Liver (tissue), 3 donors: ENCODE data around the gene MB21D2.

ENCODE experiments used
- ATF3 ChIP-seq: IDR thresholded peaks from 2 replicates; pipeline ENCODE4 v1.6.1; 2016; ENCODE audit warnings: antibody characterized with exemption
- CTCF ChIP-seq: fragments of 150-350 bp; IDR thresholded peaks from 2 replicates; pipeline ENCODE4 v1.5.1; 2017; ENCODE audit warnings: improper control_type of control experiment, low read depth, low read length; ENCODE audit not compliant: missing input control
- EGR1 ChIP-seq, 2 donors: IDR thresholded peaks; 2 replicates each; pipeline ENCODE4 v1.6.1; 2016 to 2018; ENCODE audit warnings: antibody characterized with exemption in 2 of 2, low read depth in 2 of 2
- FOXA1 ChIP-seq: IDR thresholded peaks from 2 replicates; pipeline ENCODE4 v1.6.1; 2016; ENCODE audit warnings: antibody characterized with exemption
- MAX ChIP-seq: IDR thresholded peaks from 2 replicates; pipeline ENCODE4 v1.6.1; 2016; ENCODE audit warnings: antibody characterized with exemption
- donor health status: healthy.
- donor health status: healthy.

GRCh38 chr3:192906940-192907339, 10.7 kb downstream of the MB21D2 start:
- TF ChIP-seq MAX (no peak), ATF3 (no peak), CTCF (no peak), EGR1 (IDR thresholded peaks at IDR 0.05; ENCODE audit: low read depth in 2 of 2) (no peak), FOXA1 (no peak)
